ENCODE measurements around the gene CCDC87. TPM values are rescaled to one million over a fixed set of nuclear protein-coding genes. Genes with fewer than 3 reads are reported as not detected.

The CCDC87 gene
- total and polyA plus RNA-seq, 9 donors = 0.09 to 0.15 (median 0.13) TPM

DNA sequence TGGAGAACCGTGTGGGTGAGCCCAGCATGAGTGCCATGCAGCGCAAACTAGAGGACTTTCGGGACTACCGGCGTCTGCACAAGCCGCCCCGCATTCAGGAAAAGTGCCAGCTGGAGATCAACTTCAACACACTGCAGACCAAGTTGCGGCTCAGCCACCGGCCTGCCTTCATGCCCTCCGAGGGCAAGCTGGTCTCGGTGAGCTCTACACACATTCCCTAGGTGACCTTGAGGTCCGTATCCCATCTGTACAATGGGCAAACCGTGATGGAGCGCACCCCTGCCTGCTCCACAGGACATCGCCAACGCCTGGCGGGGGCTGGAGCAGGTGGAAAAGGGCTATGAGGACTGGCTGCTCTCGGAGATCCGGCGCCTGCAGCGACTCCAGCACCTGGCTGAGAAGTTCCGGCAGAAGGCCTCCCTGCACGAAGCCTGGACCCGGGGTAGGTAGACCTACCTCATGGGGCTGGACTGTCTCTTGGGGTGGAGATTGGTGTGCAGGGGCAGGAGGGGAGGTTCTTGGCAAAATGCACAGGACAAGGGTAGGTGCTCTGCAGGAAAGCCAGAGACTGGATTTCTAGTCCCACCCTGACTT lies 35.0 kb downstream of the CCDC87 start:
- DNase-seq = no peak
- 90% methylated on average over 24 of the region's 24 CpGs for WGBS (ENCODE audit: insufficient coverage)
- Histone ChIP-seq H3K9me3 (replicated peaks; ENCODE audit: control insufficient read depth, low read depth, low read length) (no peaks in the 10 kb centered on the region), H3K27me3 (ENCODE audit: control insufficient read depth, insufficient read depth, low read length) (peaks cover 13% of the 10 kb centered on the region), H3K4me1 (ENCODE audit: control insufficient read depth, insufficient read depth, low read length) (peaks cover 4% of the 10 kb centered on the region), H3K4me3 (ENCODE audit: low read length) (no peak overlapping the region), H3K36me3 (ENCODE audit: control insufficient read depth, insufficient read depth, low read length) (peaks cover 4% of the 10 kb centered on the region), H3K27ac (ENCODE audit: low read length) (no peak overlapping the region)

DNA sequence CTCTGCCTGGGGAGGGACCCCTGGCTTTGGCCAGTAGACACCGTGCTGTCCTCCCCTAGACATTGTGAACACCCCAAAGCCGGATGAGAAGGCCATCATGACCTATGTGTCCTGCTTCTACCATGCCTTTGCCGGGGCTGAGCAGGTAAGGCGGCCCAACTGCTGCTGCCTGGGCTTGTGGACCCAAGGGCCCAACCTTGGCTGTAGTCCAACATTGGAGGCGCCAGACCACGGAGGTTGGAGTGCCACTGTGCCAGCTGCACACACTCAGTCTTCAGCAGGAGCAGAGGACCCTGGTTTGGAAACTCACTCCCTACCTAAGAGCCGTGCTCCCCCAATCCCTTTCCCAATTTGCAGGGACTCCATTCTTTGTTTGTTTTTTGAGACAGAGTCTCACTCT lies 36.8 kb downstream of the CCDC87 start:
- Histone ChIP-seq H3K27ac (ENCODE audit: low read length) (no peak overlapping the region), H3K27me3 (ENCODE audit: control insufficient read depth, insufficient read depth, low read length) (peaks cover 13% of the 10 kb centered on the region), H3K4me1 (ENCODE audit: control insufficient read depth, insufficient read depth, low read length) (peaks cover 4% of the 10 kb centered on the region), H3K9me3 (replicated peaks; ENCODE audit: control insufficient read depth, low read depth, low read length) (no peaks in the 10 kb centered on the region), H3K36me3 (ENCODE audit: control insufficient read depth, insufficient read depth, low read length) (no peaks in the 10 kb centered on the region), H3K4me3 (ENCODE audit: low read length) (no peak overlapping the region)
- 85% methylated on average over 7 of the region's 7 CpGs for WGBS (ENCODE audit: insufficient coverage)
- DNase-seq = no peak

DNA sequence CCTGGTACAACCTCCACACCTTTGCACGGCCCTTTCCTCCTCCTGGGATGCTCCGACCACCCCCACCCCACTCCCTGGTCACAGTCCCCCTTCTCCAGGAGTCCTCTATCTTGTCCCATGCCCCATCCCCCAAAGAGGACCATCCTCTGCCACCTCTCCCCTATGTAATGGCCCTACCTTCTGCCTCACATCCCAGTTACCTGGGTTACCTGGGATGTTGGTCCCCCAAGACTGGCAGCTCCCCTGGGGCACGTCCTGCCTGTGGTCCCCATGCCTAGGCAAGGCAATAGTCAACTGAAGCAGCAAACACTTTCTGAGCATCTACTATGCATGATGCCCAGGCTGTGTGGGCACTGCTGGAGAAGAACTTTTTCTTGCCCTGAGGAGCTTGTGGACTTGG lies 37.4 kb downstream of the CCDC87 start:
- WGBS (ENCODE audit: insufficient coverage) = 55% methylated on average over 3 of the region's 3 CpGs
- Histone ChIP-seq H3K4me3 (ENCODE audit: low read length) (no peak overlapping the region), H3K27me3 (ENCODE audit: control insufficient read depth, insufficient read depth, low read length) (peaks cover 13% of the 10 kb centered on the region), H3K9me3 (replicated peaks; ENCODE audit: control insufficient read depth, low read depth, low read length) (no peaks in the 10 kb centered on the region), H3K4me1 (ENCODE audit: control insufficient read depth, insufficient read depth, low read length) (peaks cover 4% of the 10 kb centered on the region), H3K36me3 (ENCODE audit: control insufficient read depth, insufficient read depth, low read length) (no peaks in the 10 kb centered on the region), H3K27ac (ENCODE audit: low read length) (no peak overlapping the region)
- no peak for DNase-seq

DNA sequence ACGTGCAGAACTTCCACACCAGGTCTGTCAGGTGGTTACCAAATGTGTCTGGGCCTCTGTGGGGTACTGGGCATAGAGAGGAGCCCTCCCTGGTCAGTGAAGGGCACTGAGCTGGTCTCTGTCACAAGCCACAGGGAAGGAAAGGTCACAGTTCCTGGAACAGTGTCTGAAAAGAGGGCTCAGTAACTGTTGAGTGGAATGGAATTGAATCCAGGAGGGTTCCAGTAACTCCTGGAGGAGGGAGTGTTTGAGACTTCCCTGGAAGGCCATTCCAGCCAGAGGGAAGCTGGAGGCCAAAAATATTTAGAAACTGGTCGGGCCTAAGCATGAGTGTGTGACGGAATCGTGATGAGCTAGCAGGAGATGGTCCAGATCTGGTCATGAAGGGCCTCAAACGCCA lies 38.3 kb downstream of the CCDC87 start:
- no peak overlapping the region for H3K4me3 ChIP-seq (ENCODE audit: low read length)
- no peak for DNase-seq
- H3K27ac ChIP-seq (ENCODE audit: low read length) = no peak overlapping the region
- H3K36me3 ChIP-seq (ENCODE audit: control insufficient read depth, insufficient read depth, low read length) = no peaks in the 10 kb centered on the region
- no peaks in the 10 kb centered on the region for H3K9me3 ChIP-seq (replicated peaks; ENCODE audit: control insufficient read depth, low read depth, low read length)
- H3K4me1 ChIP-seq (ENCODE audit: control insufficient read depth, insufficient read depth, low read length) = peaks cover 6% of the 10 kb centered on the region
- peaks cover 13% of the 10 kb centered on the region for H3K27me3 ChIP-seq (ENCODE audit: control insufficient read depth, insufficient read depth, low read length)
- 73% methylated on average over 5 of the region's 5 CpGs for WGBS (ENCODE audit: insufficient coverage)

DNA sequence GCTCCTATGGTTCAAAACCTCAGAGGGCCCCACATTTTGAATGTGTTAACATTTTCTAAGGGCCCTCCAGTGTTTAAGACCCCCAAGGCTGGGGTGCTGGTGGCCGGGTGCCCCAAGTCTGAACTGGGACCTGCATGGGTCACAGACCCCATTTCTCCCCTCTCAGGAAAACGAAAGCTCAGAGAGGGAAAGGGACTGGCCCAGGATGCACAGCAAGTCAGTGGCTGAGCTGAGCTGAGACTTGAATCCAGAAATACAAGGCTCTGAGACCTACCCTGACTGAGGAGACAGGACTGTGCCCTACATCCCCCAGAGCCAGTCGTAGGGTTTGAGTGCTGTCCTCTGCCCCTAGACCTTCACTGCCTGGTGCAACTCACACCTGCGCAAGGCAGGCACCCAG lies 42.0 kb downstream of the CCDC87 start:
- no peak overlapping the region for H3K27ac ChIP-seq (ENCODE audit: low read length)
- H3K27me3 ChIP-seq (ENCODE audit: control insufficient read depth, insufficient read depth, low read length) = peaks cover 2% of the 10 kb centered on the region
- no peaks in the 10 kb centered on the region for H3K9me3 ChIP-seq (replicated peaks; ENCODE audit: control insufficient read depth, low read depth, low read length)
- no peaks in the 10 kb centered on the region for H3K36me3 ChIP-seq (ENCODE audit: control insufficient read depth, insufficient read depth, low read length)
- H3K4me3 ChIP-seq (ENCODE audit: low read length) = no peak overlapping the region
- no peak for DNase-seq
- peaks cover 32% of the 10 kb centered on the region for H3K4me1 ChIP-seq (ENCODE audit: control insufficient read depth, insufficient read depth, low read length)
- WGBS (ENCODE audit: insufficient coverage) = 84% methylated on average over 4 of the region's 4 CpGs

DNA sequence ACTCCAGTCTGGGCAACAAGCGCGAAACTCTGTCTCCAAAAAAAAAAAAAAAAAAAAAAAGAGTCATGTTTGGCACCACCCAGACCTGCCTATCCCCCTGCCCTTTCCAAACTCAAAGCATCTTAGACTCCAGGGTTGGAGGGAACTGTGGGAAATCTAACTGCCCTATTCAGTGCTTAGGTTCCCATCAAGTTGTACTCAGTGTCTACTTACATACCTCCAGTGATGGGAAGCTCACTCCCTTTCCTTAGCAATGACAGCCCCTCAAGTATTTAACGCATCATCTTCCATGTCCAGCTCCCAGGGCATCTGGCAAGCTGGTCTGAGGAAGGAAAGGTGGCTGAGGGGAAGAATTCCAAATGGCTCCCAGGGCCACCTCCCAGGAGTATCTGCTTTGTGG lies 43.2 kb downstream of the CCDC87 start:
- Histone ChIP-seq H3K4me1 (ENCODE audit: control insufficient read depth, insufficient read depth, low read length) (peaks cover 39% of the 10 kb centered on the region), H3K27me3 (ENCODE audit: control insufficient read depth, insufficient read depth, low read length) (peaks cover 2% of the 10 kb centered on the region), H3K4me3 (ENCODE audit: low read length) (no peak overlapping the region), H3K36me3 (ENCODE audit: control insufficient read depth, insufficient read depth, low read length) (no peaks in the 10 kb centered on the region), H3K27ac (ENCODE audit: low read length) (no peak overlapping the region), H3K9me3 (replicated peaks; ENCODE audit: control insufficient read depth, low read depth, low read length) (no peaks in the 10 kb centered on the region)
- no peak for DNase-seq
- no CpG with 5 or more reads among the region's 3 CpGs for WGBS (ENCODE audit: insufficient coverage)

DNA sequence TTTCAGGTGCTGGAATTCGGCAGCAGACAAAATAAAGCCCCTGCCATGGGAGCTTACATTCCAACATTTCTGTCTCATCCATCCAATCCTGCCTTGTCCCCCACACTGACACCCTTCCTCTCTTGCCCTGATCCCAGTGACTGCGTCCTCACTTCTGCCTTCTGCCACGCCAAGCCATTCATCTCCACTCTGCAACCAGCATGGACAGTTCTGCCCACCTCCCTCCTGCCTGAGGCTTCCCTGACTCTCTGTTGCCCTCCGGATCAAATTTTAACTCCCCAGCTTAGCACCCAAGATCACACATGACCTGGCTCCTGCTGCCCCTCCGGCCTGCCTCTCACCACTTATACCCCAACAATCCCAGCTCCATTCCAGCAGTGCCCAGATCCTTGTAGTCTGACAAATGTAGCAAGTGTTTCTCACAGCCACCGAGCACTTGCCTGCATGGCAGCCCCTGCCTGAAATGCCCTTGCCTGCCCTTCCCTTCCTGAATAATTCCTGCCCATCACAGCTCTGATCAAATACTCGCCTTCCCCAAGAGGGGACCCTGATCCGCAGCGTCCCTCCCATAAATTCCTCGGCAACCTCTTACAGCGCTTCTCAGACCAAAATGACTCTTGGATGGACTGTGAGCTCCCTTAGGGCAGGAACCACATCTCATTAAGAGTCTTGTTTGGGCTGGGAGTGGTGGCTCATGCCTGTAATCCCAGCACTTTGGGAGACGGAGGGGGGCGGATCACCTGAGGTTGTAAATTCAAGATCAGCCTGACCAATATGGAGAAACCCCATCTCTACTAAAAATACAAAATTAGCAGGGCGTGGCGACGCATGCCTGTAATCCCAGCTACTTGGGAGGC lies 43.9 kb downstream of the CCDC87 start:
- no peak for DNase-seq
- Histone ChIP-seq H3K9me3 (replicated peaks; ENCODE audit: control insufficient read depth, low read depth, low read length) (no peaks in the 10 kb centered on the region), H3K27ac (ENCODE audit: low read length) (peak overlapping the region; percentile 87), H3K36me3 (ENCODE audit: control insufficient read depth, insufficient read depth, low read length) (no peaks in the 10 kb centered on the region), H3K27me3 (ENCODE audit: control insufficient read depth, insufficient read depth, low read length) (peaks cover 2% of the 10 kb centered on the region), H3K4me1 (ENCODE audit: control insufficient read depth, insufficient read depth, low read length) (peaks cover 44% of the 10 kb centered on the region), H3K4me3 (ENCODE audit: low read length) (peak overlapping the region; percentile 24)
- WGBS (ENCODE audit: insufficient coverage) = 16% methylated on average over 11 of the region's 16 CpGs

DNA sequence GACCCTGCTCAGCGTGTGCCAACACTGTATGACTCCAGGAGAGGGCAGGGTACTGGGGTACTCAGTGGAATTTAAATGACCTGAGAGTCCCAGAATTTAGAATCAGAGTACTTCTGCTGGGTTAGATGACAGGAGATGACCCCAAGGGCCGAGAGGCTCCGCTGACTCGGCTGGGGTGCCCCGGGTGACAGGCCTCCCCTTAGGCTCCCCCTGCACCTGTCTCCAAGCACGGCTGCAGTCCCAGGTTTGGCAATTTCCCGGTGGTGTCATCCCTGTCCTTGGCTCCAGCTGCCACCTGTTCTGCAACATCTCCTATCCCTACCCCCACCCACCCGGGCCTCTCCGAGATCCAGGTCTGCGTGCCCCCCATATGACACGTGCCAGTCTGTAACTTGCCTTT lies 44.8 kb downstream of the CCDC87 start:
- no peaks in the 10 kb centered on the region for H3K9me3 ChIP-seq (replicated peaks; ENCODE audit: control insufficient read depth, low read depth, low read length)
- peak overlapping the region; percentile 87 for H3K27ac ChIP-seq (ENCODE audit: low read length)
- H3K36me3 ChIP-seq (ENCODE audit: control insufficient read depth, insufficient read depth, low read length) = peaks cover 2% of the 10 kb centered on the region
- peaks cover 53% of the 10 kb centered on the region for H3K4me1 ChIP-seq (ENCODE audit: control insufficient read depth, insufficient read depth, low read length)
- peak overlapping the region; percentile 19 for H3K4me3 ChIP-seq (ENCODE audit: low read length)
- peak; percentile 63 for DNase-seq
- 29% methylated on average over 10 of the region's 11 CpGs for WGBS (ENCODE audit: insufficient coverage)
- peaks cover 2% of the 10 kb centered on the region for H3K27me3 ChIP-seq (ENCODE audit: control insufficient read depth, insufficient read depth, low read length)

DNA sequence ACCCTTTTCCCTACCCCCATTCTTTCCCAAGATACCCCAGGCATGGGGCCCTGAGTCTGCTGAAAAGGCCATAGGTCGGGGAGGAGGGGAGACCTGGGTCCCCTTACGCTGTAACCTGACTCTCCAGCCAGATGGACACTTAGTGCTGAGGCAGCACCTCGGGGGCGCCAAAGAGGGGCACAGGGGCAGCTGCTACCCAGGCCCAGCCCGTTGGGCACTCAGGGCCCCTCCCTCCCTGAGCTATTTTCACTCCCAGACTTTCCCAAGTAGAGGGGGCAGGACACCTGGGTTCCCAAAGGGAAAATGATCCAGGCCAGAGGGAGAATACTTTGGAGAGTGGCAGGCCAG lies 45.2 kb downstream of the CCDC87 start:
- peaks cover 2% of the 10 kb centered on the region for H3K27me3 ChIP-seq (ENCODE audit: control insufficient read depth, insufficient read depth, low read length)
- peaks cover 2% of the 10 kb centered on the region for H3K36me3 ChIP-seq (ENCODE audit: control insufficient read depth, insufficient read depth, low read length)
- H3K4me3 ChIP-seq (ENCODE audit: low read length) = peak overlapping the region; percentile 72
- 0% methylated on average over 1 of the region's 5 CpGs for WGBS (ENCODE audit: insufficient coverage)
- DNase-seq = peak; percentile 74
- H3K4me1 ChIP-seq (ENCODE audit: control insufficient read depth, insufficient read depth, low read length) = peaks cover 53% of the 10 kb centered on the region
- H3K9me3 ChIP-seq (replicated peaks; ENCODE audit: control insufficient read depth, low read depth, low read length) = no peaks in the 10 kb centered on the region
- peak overlapping the region; percentile 87 for H3K27ac ChIP-seq (ENCODE audit: low read length)

DNA sequence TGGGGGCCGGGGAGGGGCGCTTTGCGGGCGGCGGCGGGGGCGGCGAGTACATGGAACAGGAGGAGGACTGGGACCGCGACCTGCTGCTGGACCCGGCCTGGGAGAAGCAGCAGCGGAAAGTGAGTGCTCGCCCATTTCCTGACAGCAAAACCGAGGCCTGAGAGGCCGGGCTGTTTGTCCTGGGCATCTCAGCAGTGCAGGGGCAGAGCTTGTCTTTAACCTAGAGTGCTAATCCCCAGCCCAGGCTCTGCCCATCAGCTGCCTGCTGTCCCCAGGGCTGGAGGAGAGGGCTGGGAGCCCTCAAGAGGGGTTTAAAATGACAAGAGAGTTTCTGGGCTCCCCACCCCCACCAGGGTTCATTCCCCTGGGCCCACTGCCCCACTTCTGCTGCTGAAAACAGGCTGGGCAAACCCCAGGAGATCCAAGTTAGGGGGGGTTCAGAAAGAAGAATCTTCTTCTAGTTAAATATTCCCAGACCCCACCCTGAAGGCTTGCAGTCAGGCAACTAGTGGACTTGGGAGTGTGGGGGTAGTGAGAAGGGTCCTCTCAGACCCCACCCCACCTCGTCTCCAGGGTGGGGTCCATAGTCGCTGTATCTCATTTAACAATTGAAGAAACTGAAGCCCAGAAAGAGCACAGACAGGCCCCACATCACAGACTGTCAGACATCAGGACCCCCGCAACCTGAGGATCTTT lies 45.7 kb downstream of the CCDC87 start:
- DNase-seq = no peak
- peak overlapping the region; percentile 72 for H3K4me3 ChIP-seq (ENCODE audit: low read length)
- peaks cover 6% of the 10 kb centered on the region for H3K36me3 ChIP-seq (ENCODE audit: control insufficient read depth, insufficient read depth, low read length)
- 10% methylated on average over 15 of the region's 18 CpGs for WGBS (ENCODE audit: insufficient coverage)
- no peaks in the 10 kb centered on the region for H3K9me3 ChIP-seq (replicated peaks; ENCODE audit: control insufficient read depth, low read depth, low read length)
- peaks cover 2% of the 10 kb centered on the region for H3K27me3 ChIP-seq (ENCODE audit: control insufficient read depth, insufficient read depth, low read length)
- H3K27ac ChIP-seq (ENCODE audit: low read length) = peak overlapping the region; percentile 87
- peaks cover 53% of the 10 kb centered on the region for H3K4me1 ChIP-seq (ENCODE audit: control insufficient read depth, insufficient read depth, low read length)

All from muscle of leg (tissue), 11 donors.